Astrocyte (in vitro differentiated cells and primary cell): ENCODE measurements around the gene SMCO3. TPM values are rescaled to one million over a fixed set of nuclear protein-coding genes. Genes with fewer than 3 reads are reported as not detected.

Source experiments
- DNase-seq: peaks from one replicate; pipeline ENCODE4 v3.0.0-alpha.2; 2010; ENCODE audit warnings: low read depth
- FAIRE-seq: peaks from 2 replicates; lab custom pipeline; 2011; peaks lifted over from hg19 to GRCh38; lab: Jason Lieb, UNC
- H2AFZ ChIP-seq: 2 replicates; pipeline ENCODE4 v1.6.0; 2012; ENCODE audit warnings: low read depth, low read length, inconsistent platforms
- H3K27ac ChIP-seq: 2 replicates; pipeline ENCODE4 v1.5.1; 2011; ENCODE audit warnings: low read depth, low read length, inconsistent platforms
- H3K27me3 ChIP-seq: 2 replicates; pipeline ENCODE4 v1.6.0; 2011; ENCODE audit warnings: low read length, inconsistent platforms; ENCODE audit not compliant: insufficient read depth
- H3K36me3 ChIP-seq: 2 replicates; pipeline ENCODE4 v1.5.1; 2011; ENCODE audit warnings: low read length, inconsistent platforms; ENCODE audit not compliant: insufficient read depth
- H3K4me1 ChIP-seq: 2 replicates; pipeline ENCODE4 v1.5.1; 2011; ENCODE audit warnings: low read length, inconsistent platforms; ENCODE audit not compliant: insufficient read depth
- H3K4me2 ChIP-seq: 2 replicates; pipeline ENCODE4 v1.6.0; 2012; ENCODE audit warnings: low read length, inconsistent platforms
- H3K4me3 ChIP-seq: 2 replicates; pipeline ENCODE4 v1.5.1; 2011; ENCODE audit warnings: low read depth, mild to moderate bottlenecking, low read length, inconsistent platforms; ENCODE audit not compliant: insufficient read depth
- H3K79me2 ChIP-seq: 2 replicates; pipeline ENCODE4 v1.6.0; 2012; ENCODE audit warnings: mild to moderate bottlenecking, low read length, inconsistent platforms; ENCODE audit not compliant: insufficient read depth
- H3K9ac ChIP-seq: 2 replicates; pipeline ENCODE4 v1.6.0; 2012; ENCODE audit warnings: mild to moderate bottlenecking, low read length, inconsistent platforms
- H3K9me3 ChIP-seq: 2 replicates; pipeline ENCODE4 v1.5.1; 2012; ENCODE audit warnings: low read depth, mild to moderate bottlenecking, low read length, inconsistent platforms; ENCODE audit not compliant: insufficient read depth
- H4K20me1 ChIP-seq: 2 replicates; pipeline ENCODE4 v1.6.0; 2012; ENCODE audit warnings: low read length, inconsistent platforms; ENCODE audit not compliant: insufficient read depth
- H3K27ac Mint-ChIP-seq: one replicate; pipeline ENCODE4 v1.8.0; 2021; ENCODE audit warnings: mild to moderate bottlenecking, mixed read lengths; ENCODE audit not compliant: unreplicated experiment
- H3K27me3 Mint-ChIP-seq: one replicate; pipeline ENCODE4 v1.8.0; 2021; ENCODE audit warnings: low read depth, mixed read lengths; ENCODE audit not compliant: unreplicated experiment
- H3K36me3 Mint-ChIP-seq: one replicate; pipeline ENCODE4 v1.8.0; 2021; ENCODE audit warnings: low read depth, mixed read lengths; ENCODE audit not compliant: unreplicated experiment
- H3K4me1 Mint-ChIP-seq: one replicate; pipeline ENCODE4 v1.8.0; 2021; ENCODE audit warnings: low read depth, mixed read lengths; ENCODE audit not compliant: unreplicated experiment
- H3K4me3 Mint-ChIP-seq: one replicate; pipeline ENCODE4 v1.8.0; 2021; ENCODE audit warnings: mild to moderate bottlenecking, moderate library complexity, mixed read lengths; ENCODE audit not compliant: unreplicated experiment
- H3K9me3 Mint-ChIP-seq: one replicate; pipeline ENCODE4 v1.8.0; 2021; ENCODE audit warnings: mild to moderate bottlenecking, mixed read lengths; ENCODE audit not compliant: unreplicated experiment
- CTCF ChIP-seq: IDR thresholded peaks from 2 replicates; pipeline ENCODE4 v1.5.1; 2011; ENCODE audit warnings: low read depth, mild to moderate bottlenecking, inconsistent platforms, low read length, moderate library complexity; ENCODE audit not compliant: insufficient read depth
- EZH2 ChIP-seq: IDR thresholded peaks from 2 replicates; pipeline ENCODE4 v1.6.1; 2012; ENCODE audit warnings: mild to moderate bottlenecking, low read length, inconsistent platforms; ENCODE audit not compliant: insufficient read depth
- total RNA-seq: library from RNA; stranded (reverse); gene quantifications from 2 replicates; pipeline ENCODE4 v1.2.1, GENCODE V29; 2021

SMCO3 gene
- total RNA-seq, 1 donor from 2014 or later = 0.57 TPM

GRCh38 chr12:14850929-14851663 is 37.1 kb upstream of the SMCO3 start:
- no peaks in the 10 kb centered on the region for H3K9me3 Mint-ChIP-seq
- H3K36me3 ChIP-seq = no peaks in the 10 kb centered on the region
- no peak overlapping the region for H3K9ac ChIP-seq
- peaks cover 10% of the 10 kb centered on the region for H3K4me1 ChIP-seq
- no peaks in the 10 kb centered on the region for H3K27me3 ChIP-seq
- H3K36me3 Mint-ChIP-seq = peaks cover 1% of the 10 kb centered on the region
- no peaks in the 10 kb centered on the region for H3K9me3 ChIP-seq
- no peak overlapping the region for H3K4me3 Mint-ChIP-seq
- H3K4me1 Mint-ChIP-seq = peaks cover 13% of the 10 kb centered on the region
- H3K4me2 ChIP-seq = no peak overlapping the region
- H3K79me2 ChIP-seq = no peaks in the 10 kb centered on the region
- H3K27ac ChIP-seq = no peak overlapping the region
- H3K4me3 ChIP-seq = no peak overlapping the region
- TF ChIP-seq EZH2 = no peak
- no peak for TF ChIP-seq CTCF
- H2AFZ ChIP-seq = no peak overlapping the region
- no peaks in the 10 kb centered on the region for H3K27me3 Mint-ChIP-seq
- no peaks in the 10 kb centered on the region for H4K20me1 ChIP-seq
- no peak overlapping the region for H3K27ac Mint-ChIP-seq
- FAIRE-seq (no peak), DNase-seq (no peak)

- no peak for FAIRE-seq
- Mint-ChIP-seq H3K27ac (peak overlapping the region; percentile 15), H3K36me3 (peaks cover 1% of the 10 kb centered on the region), H3K9me3 (no peaks in the 10 kb centered on the region), H3K27me3 (no peaks in the 10 kb centered on the region), H3K4me1 (peaks cover 13% of the 10 kb centered on the region), H3K4me3 (no peak overlapping the region)
- peak overlapping the region; percentile 38 for H2AFZ ChIP-seq
- DNase-seq = peak; percentile 95
- H3K9ac ChIP-seq = peak overlapping the region; percentile 15
- peak overlapping the region; percentile 19 for H3K4me2 ChIP-seq
- TF ChIP-seq EZH2 = no peak
- TF ChIP-seq CTCF = no peak
- no peaks in the 10 kb centered on the region for H4K20me1 ChIP-seq
- peaks cover 10% of the 10 kb centered on the region for H3K4me1 ChIP-seq
- no peak overlapping the region for H3K4me3 ChIP-seq
- H3K27me3 ChIP-seq = no peaks in the 10 kb centered on the region
- H3K36me3 ChIP-seq = no peaks in the 10 kb centered on the region
- H3K27ac ChIP-seq = peak overlapping the region; percentile 41
- H3K9me3 ChIP-seq = no peaks in the 10 kb centered on the region
- no peaks in the 10 kb centered on the region for H3K79me2 ChIP-seq
Measured at GRCh38 chr12:14849661-14850060, 35.7 kb upstream of the SMCO3 start.
